GM12801 (cell line): ENCODE measurements around the gene TFEB.

Source experiments
- TF ChIP-seq, protein P1 (sequence below): IDR thresholded peaks from one replicate; pipeline ENCODE4 v1.5.1; 2011; ENCODE audit warnings: control low read depth; ENCODE audit not compliant: insufficient read length; ENCODE audit errors: extremely low read depth

The TFEB gene

DNA sequence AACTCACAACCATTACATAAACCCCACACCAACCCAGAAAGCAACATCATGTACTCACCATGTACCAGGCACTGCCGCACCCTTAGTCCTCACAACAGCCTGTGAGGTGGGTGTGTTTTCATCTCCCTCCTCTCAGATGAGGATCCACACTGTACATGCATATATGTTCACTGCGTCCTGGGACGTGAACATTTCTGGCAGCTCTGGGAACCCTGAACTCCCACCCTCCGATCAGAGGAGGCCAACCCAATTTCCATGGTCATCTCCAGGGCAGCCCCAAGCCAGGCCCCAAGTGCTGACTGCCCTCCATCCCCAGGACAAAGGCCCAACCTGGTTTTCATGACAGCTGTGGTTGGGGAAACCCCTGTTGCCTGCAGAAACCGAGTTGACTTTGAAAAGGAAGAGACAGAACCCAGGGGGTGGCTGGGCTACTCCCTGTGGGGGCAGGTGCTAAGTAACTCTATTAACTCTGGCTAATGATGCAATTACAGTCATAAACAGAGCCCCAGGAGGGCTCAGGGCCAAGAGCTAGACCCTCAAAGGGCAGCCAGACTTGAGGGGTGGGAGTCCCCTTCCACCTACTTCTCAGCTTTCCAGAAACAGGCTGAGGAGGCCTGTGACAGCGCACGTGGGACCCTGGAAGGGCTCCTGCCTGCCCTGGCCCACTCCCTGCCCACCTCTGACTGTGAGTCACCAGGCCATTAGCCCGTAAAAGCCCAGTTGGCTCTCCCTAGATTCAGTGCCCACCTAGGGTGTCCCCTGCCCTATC, 2.6 kb downstream of the TFEB start:
- TF ChIP-seq, protein P1, sequence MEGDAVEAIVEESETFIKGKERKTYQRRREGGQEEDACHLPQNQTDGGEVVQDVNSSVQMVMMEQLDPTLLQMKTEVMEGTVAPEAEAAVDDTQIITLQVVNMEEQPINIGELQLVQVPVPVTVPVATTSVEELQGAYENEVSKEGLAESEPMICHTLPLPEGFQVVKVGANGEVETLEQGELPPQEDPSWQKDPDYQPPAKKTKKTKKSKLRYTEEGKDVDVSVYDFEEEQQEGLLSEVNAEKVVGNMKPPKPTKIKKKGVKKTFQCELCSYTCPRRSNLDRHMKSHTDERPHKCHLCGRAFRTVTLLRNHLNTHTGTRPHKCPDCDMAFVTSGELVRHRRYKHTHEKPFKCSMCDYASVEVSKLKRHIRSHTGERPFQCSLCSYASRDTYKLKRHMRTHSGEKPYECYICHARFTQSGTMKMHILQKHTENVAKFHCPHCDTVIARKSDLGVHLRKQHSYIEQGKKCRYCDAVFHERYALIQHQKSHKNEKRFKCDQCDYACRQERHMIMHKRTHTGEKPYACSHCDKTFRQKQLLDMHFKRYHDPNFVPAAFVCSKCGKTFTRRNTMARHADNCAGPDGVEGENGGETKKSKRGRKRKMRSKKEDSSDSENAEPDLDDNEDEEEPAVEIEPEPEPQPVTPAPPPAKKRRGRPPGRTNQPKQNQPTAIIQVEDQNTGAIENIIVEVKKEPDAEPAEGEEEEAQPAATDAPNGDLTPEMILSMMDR = no peak

GRCh38 chr6:41732149-41732548, 3.3 kb downstream of the TFEB start:
- TF ChIP-seq, protein P1 = no peak

- TF ChIP-seq, protein P1 = no peak
These were observed 3.8 kb downstream of the TFEB start for GRCh38 chr6:41731561-41732086.

DNA sequence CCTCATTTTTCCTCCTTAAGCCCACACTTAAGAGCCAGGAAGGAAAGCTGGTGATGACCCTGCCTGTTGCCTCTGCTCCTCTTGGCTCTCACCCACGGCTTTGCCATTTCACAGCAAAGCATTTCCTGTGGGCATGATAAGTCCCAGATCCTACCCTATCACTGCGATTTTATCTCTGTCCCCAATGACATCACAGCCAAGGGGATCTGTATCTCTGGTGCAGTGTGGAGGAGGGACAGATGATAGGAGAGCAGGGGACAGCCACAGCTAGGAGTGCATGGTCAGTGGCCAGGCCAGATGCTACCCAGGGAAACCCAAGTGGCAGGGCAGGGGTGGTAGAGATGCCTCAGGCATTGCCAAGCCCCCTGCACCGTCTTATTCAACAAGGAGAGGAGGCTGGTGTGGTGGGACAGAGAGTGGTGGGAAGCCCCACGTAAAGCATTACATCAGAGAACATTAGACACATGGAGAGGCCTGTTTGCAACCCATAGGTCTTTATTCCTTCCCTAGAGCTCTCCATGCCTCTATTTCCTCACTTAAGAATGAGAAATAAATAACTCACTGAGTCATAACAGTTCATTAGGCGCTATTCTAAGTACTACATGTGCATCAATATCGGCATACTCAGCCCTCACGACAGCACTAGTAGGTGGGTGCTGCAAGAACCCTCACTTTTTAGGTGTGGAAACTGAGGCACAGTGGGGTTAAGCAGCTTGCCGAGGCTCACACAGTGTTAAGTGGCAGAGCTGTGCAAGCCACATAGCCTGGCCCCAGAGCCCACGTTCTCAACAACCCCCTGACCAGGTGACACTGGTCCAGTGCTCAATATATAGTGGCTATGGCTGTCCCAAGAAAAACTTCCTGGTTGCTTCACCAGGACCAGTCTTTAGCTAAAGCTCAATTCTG, 4.6 kb downstream of the TFEB start:
- TF ChIP-seq, protein P1 = no peak

GRCh38 chr6:41729624-41730023, 5.8 kb downstream of the TFEB start:
- TF ChIP-seq, protein P1 = no peak

GRCh38 chr6:41728954-41729353, 6.5 kb downstream of the TFEB start:
- TF ChIP-seq, protein P1 = no peak
